Adrenal gland (tissue), 12 donors: Measurements from ENCODE around the gene CNN3. TPM values are rescaled to one million over a fixed set of nuclear protein-coding genes. Genes with fewer than 3 reads are reported as not detected.

Experiments used
- DNase-seq, 7 donors: peaks; one replicate each; pipeline ENCODE4 v3.0.0-alpha.2; 2019 to 2020
- H3K27ac ChIP-seq, 5 donors: fragments of 200-600 bp; sonication (generic) in 4 of 5; 1 replicate in 3 of 5; 2 replicates in 2 of 5; pipeline versions ENCODE4 v1.5.1 to v1.8.0; 2016 to 2020; ENCODE audit warnings: mild to moderate bottlenecking in 1 of 5
- H3K27me3 ChIP-seq: fragments of 200-600 bp; 2 replicates; pipeline ENCODE4 v1.8.0; 2021
- H3K36me3 ChIP-seq, 2 donors: fragments of 200-600 bp; replicated peaks in 1 of 2; 1 replicate in 1 of 2; 2 replicates in 1 of 2; pipeline versions ENCODE4 v1.5.1 to v1.8.0; 2018 to 2022
- H3K4me1 ChIP-seq, 2 donors: fragments of 200-600 bp; replicated peaks in 1 of 2; 1 replicate in 1 of 2; 2 replicates in 1 of 2; pipeline versions ENCODE4 v1.5.1 to v1.8.0; 2018 to 2021
- H3K4me3 ChIP-seq, 4 donors: fragments of 200-600 bp; sonication (generic) in 3 of 4; one replicate each; pipeline ENCODE4 v1.5.1; 2016 to 2018
- H3K9me3 ChIP-seq, 3 donors: fragments of 200-600 bp; sonication (generic) in 1 of 3; replicated peaks in 1 of 3; 1 replicate in 2 of 3; 2 replicates in 1 of 3; pipeline versions ENCODE4 v1.5.1 to v1.8.0; 2016 to 2021
- POLR2A ChIP-seq, 2 donors: fragments of 450-650 bp; IDR thresholded peaks; one replicate each; pipeline ENCODE4 v1.6.1; 2017; ENCODE audit warnings: antibody characterized with exemption in 2 of 2, mild to moderate bottlenecking in 2 of 2, moderate library complexity in 1 of 2
- WGBS, 4 donors: extraction: QIAGEN DNeasy Blood & Tissue Kit in 2 of 4; methylation state at CpG; one replicate each; pipeline versions ENCODE4 v1.1.5 to v1.1.7; 2013 to 2017; 5-methylcytosine and 5-hydroxymethylcytosine counted together
- intact Hi-C, 2 donors: fragments of 100-400 bp; cut with DNase I; formaldehyde crosslinking; loops; one replicate each; pipeline versions ENCODE4 v1.14.1 to v1.15.0; 2022 to 2023
- polyA plus RNA-seq, 3 donors: library from polyadenylated mRNA; stranded (reverse); fragments of 200-250 nt in 2 of 3; fragments of 350-450 nt in 1 of 3; fragmentation: Illumina TruSeq in 1 of 3; extraction: RNeasy Lipid Tissue Mini Kit (QIAGEN cat#74804) in 1 of 3; gene quantifications; one replicate each; pipeline ENCODE4 v1.2.3, GENCODE V29; 2013 to 2014
- total RNA-seq, 9 donors: library from RNA; depleted of rRNA in 4 of 9; stranded (reverse); fragments of >200 nt in 4 of 9; fragments of 120-200 nt in 1 of 9; fragmentation: NEBNext Ultra II Directional in 1 of 9; extraction: Animal tissue kit (Norgen Biotek cat#: 25700) in 1 of 9; gene quantifications; one replicate each; pipeline versions ENCODE4 v1.1.0 to v1.2.4, GENCODE V29; 2013 to 2023
- TF ChIP-seq, protein P1 (sequence below), 6 experiments: fragments of 450-650 bp in 4 of 6; fragments of 200-600 bp in 2 of 6; sonication (generic) in 1 of 6; IDR thresholded peaks; 1 replicate in 5 of 6; 2 replicates in 1 of 6; pipeline versions ENCODE4 v1.5.1 to v1.8.0; 2016 to 2021; ENCODE audit warnings: antibody characterized with exemption in 6 of 6, mild to moderate bottlenecking in 2 of 6, moderate library complexity in 1 of 6
- donor health status: healthy with polysubstance abuse.
- donor health status: Bipolar disorder and iron deficiency.
- donor health status: DM: yes; HTN: yes; CAD: no.
- donor health status: DM: no; HTN: no; CAD: no.
- donor health status: DM: no; HTN: no; CAD: no.
- donor health status: DM: yes; HTN: yes; CAD: no.

Gene CNN3
- total and polyA plus RNA-seq, 12 donors = 97.3 to 766 (median 412) TPM

- intact Hi-C loops = no loop called here
- TF ChIP-seq POLR2A (IDR thresholded peaks at IDR 0.05) = no peak
- TF ChIP-seq, protein P1, sequence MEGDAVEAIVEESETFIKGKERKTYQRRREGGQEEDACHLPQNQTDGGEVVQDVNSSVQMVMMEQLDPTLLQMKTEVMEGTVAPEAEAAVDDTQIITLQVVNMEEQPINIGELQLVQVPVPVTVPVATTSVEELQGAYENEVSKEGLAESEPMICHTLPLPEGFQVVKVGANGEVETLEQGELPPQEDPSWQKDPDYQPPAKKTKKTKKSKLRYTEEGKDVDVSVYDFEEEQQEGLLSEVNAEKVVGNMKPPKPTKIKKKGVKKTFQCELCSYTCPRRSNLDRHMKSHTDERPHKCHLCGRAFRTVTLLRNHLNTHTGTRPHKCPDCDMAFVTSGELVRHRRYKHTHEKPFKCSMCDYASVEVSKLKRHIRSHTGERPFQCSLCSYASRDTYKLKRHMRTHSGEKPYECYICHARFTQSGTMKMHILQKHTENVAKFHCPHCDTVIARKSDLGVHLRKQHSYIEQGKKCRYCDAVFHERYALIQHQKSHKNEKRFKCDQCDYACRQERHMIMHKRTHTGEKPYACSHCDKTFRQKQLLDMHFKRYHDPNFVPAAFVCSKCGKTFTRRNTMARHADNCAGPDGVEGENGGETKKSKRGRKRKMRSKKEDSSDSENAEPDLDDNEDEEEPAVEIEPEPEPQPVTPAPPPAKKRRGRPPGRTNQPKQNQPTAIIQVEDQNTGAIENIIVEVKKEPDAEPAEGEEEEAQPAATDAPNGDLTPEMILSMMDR (IDR thresholded peaks at IDR 0.05) = no peak
- no peaks in the 10 kb centered on the region for H3K9me3 ChIP-seq
- H3K4me3 ChIP-seq = no peak overlapping the region
- H3K4me1 ChIP-seq = peaks cover 8 to 12% of the 10 kb centered on the region in 2 donors
- WGBS, 4 donors = 64 to 75% (median 70%) methylated on average over 6 of the region's 6 CpGs
- no peaks in the 10 kb centered on the region for H3K36me3 ChIP-seq
- H3K27ac ChIP-seq = peak overlapping the region; percentile 16 to 79 (median 64)
- no peaks in the 10 kb centered on the region for H3K27me3 ChIP-seq
- DNase-seq = no peak
These were observed 42.4 kb downstream of the CNN3 start for GRCh38 chr1:94884507-94884906.

DNA sequence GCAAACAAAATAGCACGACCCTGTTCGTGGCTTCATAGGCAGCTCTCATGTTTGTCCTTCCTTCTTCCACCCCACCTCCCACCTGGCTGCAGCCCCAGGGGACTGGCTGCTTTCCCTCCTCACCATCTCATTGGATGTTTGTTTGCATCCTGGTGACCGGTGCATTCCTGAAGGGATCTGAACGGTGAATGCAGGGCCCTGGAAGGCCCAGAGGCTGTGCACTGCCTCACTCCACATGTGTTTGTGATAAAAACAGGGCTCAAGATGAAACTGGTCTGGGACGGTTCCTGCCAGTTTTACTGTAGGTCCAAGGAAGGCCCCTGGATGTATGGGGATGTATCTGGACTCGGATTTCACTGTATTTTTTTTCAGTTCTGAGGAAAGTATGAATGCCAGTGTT, 42.8 kb downstream of the CNN3 start:
- Histone ChIP-seq H3K4me3 (peak overlapping the region in 1 of 4 donors; percentile 3), H3K36me3 (no peaks in the 10 kb centered on the region), H3K4me1 (peaks cover 8 to 12% of the 10 kb centered on the region in 2 donors), H3K9me3 (no peaks in the 10 kb centered on the region), H3K27me3 (no peaks in the 10 kb centered on the region), H3K27ac (peak overlapping the region; percentile 16 to 79 (median 64))
- intact Hi-C loops = no loop called here
- DNase-seq = peak in 5 of 7 donors; percentile 46 to 62 (median 52)
- no peak for TF ChIP-seq POLR2A (IDR thresholded peaks at IDR 0.05)
- TF ChIP-seq, protein P1 (IDR thresholded peaks at IDR 0.05) = no peak
- WGBS, 4 donors = 26 to 34% (median 30%) methylated on average over 6 of the region's 6 CpGs

GRCh38 chr1:94883691-94884090, 43.2 kb downstream of the CNN3 start:
- DNase-seq = peak in 4 of 7 donors; percentile 40 to 58 (median 54)
- H3K4me1 ChIP-seq = peaks cover 8 to 12% of the 10 kb centered on the region in 2 donors
- intact Hi-C loops = no loop called here
- H3K27me3 ChIP-seq = no peaks in the 10 kb centered on the region
- no peak for TF ChIP-seq POLR2A (IDR thresholded peaks at IDR 0.05)
- TF ChIP-seq, protein P1 (IDR thresholded peaks at IDR 0.05) = no peak
- WGBS, 4 donors = 6 to 13% (median 8%) methylated on average over 4 of the region's 4 CpGs
- H3K27ac ChIP-seq = peak overlapping the region; percentile 16 to 79 (median 64)
- H3K4me3 ChIP-seq = peak overlapping the region in 2 of 4 donors; percentile 3 to 8
- H3K36me3 ChIP-seq = no peaks in the 10 kb centered on the region
- no peaks in the 10 kb centered on the region for H3K9me3 ChIP-seq

GRCh38 chr1:94878329-94878728, 48.6 kb downstream of the CNN3 start:
- intact Hi-C loops = no loop called here
- H3K27me3 ChIP-seq = no peaks in the 10 kb centered on the region
- peaks cover 0 to 4% of the 10 kb centered on the region in 2 donors for H3K4me1 ChIP-seq
- no peaks in the 10 kb centered on the region for H3K36me3 ChIP-seq
- no peaks in the 10 kb centered on the region for H3K9me3 ChIP-seq
- H3K27ac ChIP-seq = no peak overlapping the region
- no peak overlapping the region for H3K4me3 ChIP-seq
- TF ChIP-seq POLR2A (IDR thresholded peaks at IDR 0.05) = no peak
- TF ChIP-seq, protein P1 (IDR thresholded peaks at IDR 0.05) = no peak
- WGBS, 4 donors = 95 to 98% (median 95%) methylated on average over 5 of the region's 5 CpGs
- no peak for DNase-seq
